Trophoblast cell (in vitro differentiated cells and primary cell): Measurements from ENCODE around the gene ZC3H14.

Experiments used
- DNase-seq, 2 donors: peaks; one replicate each; pipeline ENCODE4 v3.0.0-alpha.2; 2016
- H2AFZ ChIP-seq: 2 replicates; pipeline ENCODE4 v1.6.1; 2013; ENCODE audit warnings: low read length, moderate library complexity, mild to moderate bottlenecking; ENCODE audit not compliant: insufficient read depth, poor library complexity
- H2AK5ac ChIP-seq: 2 replicates; pipeline ENCODE4 v1.6.1; 2013; ENCODE audit warnings: mild to moderate bottlenecking, low read length
- H2BK120ac ChIP-seq: 2 replicates; pipeline ENCODE4 v1.6.1; 2013; ENCODE audit warnings: low read length, mild to moderate bottlenecking, moderate library complexity; ENCODE audit not compliant: insufficient read depth, poor library complexity
- H2BK12ac ChIP-seq: 2 replicates; pipeline ENCODE4 v1.6.1; 2013; ENCODE audit warnings: mild to moderate bottlenecking, low read length, moderate library complexity
- H2BK5ac ChIP-seq: 2 replicates; pipeline ENCODE4 v1.6.1; 2013; ENCODE audit warnings: low read length, low read depth, moderate library complexity, mild to moderate bottlenecking; ENCODE audit not compliant: poor library complexity
- H3K14ac ChIP-seq: 2 replicates; pipeline ENCODE4 v1.6.1; 2013; ENCODE audit warnings: mild to moderate bottlenecking, low read length
- H3K18ac ChIP-seq: 2 replicates; pipeline ENCODE4 v1.6.1; 2013; ENCODE audit warnings: mild to moderate bottlenecking, low read length
- H3K23ac ChIP-seq: 2 replicates; pipeline ENCODE4 v1.6.1; 2013; ENCODE audit warnings: low read length
- H3K27ac ChIP-seq: 2 replicates; pipeline ENCODE4 v1.5.1; 2013; ENCODE audit warnings: low read depth, mild to moderate bottlenecking, inconsistent platforms, low read length, moderate library complexity
- H3K27me3 ChIP-seq: 2 replicates; pipeline ENCODE4 v1.6.1; 2013; ENCODE audit warnings: inconsistent platforms, mild to moderate bottlenecking, low read length, moderate library complexity; ENCODE audit not compliant: insufficient read depth
- H3K36me3 ChIP-seq, 2 experiments: 1 replicate in 1 of 2; 2 replicates in 1 of 2; pipeline ENCODE4 v1.6.1; 2013; ENCODE audit warnings: low read length in 2 of 2, mild to moderate bottlenecking in 2 of 2, moderate library complexity in 1 of 2; ENCODE audit not compliant: insufficient read depth in 2 of 2, control insufficient read depth in 1 of 2
- H3K4ac ChIP-seq: 2 replicates; pipeline ENCODE4 v1.6.1; 2013; ENCODE audit warnings: low read depth, mild to moderate bottlenecking, low read length, moderate library complexity
- H3K4me1 ChIP-seq, 2 experiments: 1 replicate in 1 of 2; 2 replicates in 1 of 2; pipeline ENCODE4 v1.6.1; 2013; ENCODE audit warnings: low read length in 2 of 2, mild to moderate bottlenecking in 2 of 2, moderate library complexity in 1 of 2; ENCODE audit not compliant: insufficient read depth in 2 of 2, control insufficient read depth in 1 of 2
- H3K4me2 ChIP-seq: 2 replicates; pipeline ENCODE4 v1.6.1; 2013; ENCODE audit warnings: inconsistent platforms, mild to moderate bottlenecking, low read length, moderate library complexity
- H3K4me3 ChIP-seq: 2 replicates; pipeline ENCODE4 v1.5.1; 2013; ENCODE audit warnings: mild to moderate bottlenecking, low read depth, low read length, inconsistent platforms
- H3K79me1 ChIP-seq: one replicate; pipeline ENCODE4 v1.6.1; 2013; ENCODE audit warnings: low read length
- H3K79me2 ChIP-seq: 2 replicates; pipeline ENCODE4 v1.6.1; 2013; ENCODE audit warnings: low read length, mild to moderate bottlenecking; ENCODE audit not compliant: control insufficient read depth, insufficient read depth, poor library complexity
- H3K9ac ChIP-seq: 2 replicates; pipeline ENCODE4 v1.6.1; 2013; ENCODE audit warnings: mild to moderate bottlenecking, low read length
- H3K9me3 ChIP-seq: 2 replicates; pipeline ENCODE4 v1.6.1; 2013; ENCODE audit warnings: low read depth, mild to moderate bottlenecking, control low read depth, inconsistent platforms, low read length; ENCODE audit not compliant: insufficient read depth
- H4K12ac ChIP-seq: 2 replicates; pipeline ENCODE4 v1.6.1; 2013; ENCODE audit warnings: low read depth, mild to moderate bottlenecking, low read length, moderate library complexity
- H4K8ac ChIP-seq: 2 replicates; pipeline ENCODE4 v1.6.1; 2013; ENCODE audit warnings: low read depth, mild to moderate bottlenecking, low read length, moderate library complexity
- H4K91ac ChIP-seq: one replicate; pipeline ENCODE4 v1.6.1; 2013; ENCODE audit warnings: low read depth, mild to moderate bottlenecking, low read length, moderate library complexity
- WGBS: extraction: QIAGEN DNeasy Blood & Tissue Kit; methylation state at CpG from one replicate; pipeline ENCODE4 v1.1.7; 2013; ENCODE audit warnings: missing lambda C conversion rate; ENCODE audit not compliant: insufficient read length, insufficient coverage; ENCODE audit errors: extremely low coverage; 5-methylcytosine and 5-hydroxymethylcytosine counted together

The ZC3H14 gene

GRCh38 chr14:88553886-88554456, 8.9 kb upstream of the ZC3H14 start:
- Histone ChIP-seq H2BK5ac (peak overlapping the region; percentile 88), H3K18ac (peak overlapping the region; percentile 99), H3K4me2 (peak overlapping the region; percentile 57), H3K27ac (peak overlapping the region; percentile 99), H3K79me2 (peaks cover 5% of the 10 kb centered on the region), H2BK12ac (no peak overlapping the region), H3K27me3 (no peaks in the 10 kb centered on the region), H3K4ac (peak overlapping the region; percentile 72), H4K12ac (peak overlapping the region; percentile 97), H2BK120ac (peak overlapping the region; percentile 96), H3K23ac (no peak overlapping the region), H2AFZ (no peak overlapping the region), H3K9me3 (no peaks in the 10 kb centered on the region), H4K91ac (peak overlapping the region; percentile 98), H3K4me1 (peaks cover 6 to 7% of the 10 kb centered on the region in 2 experiments), H2AK5ac (peak overlapping the region; percentile 23), H3K36me3 (peaks cover 13 to 17% of the 10 kb centered on the region in 2 experiments), H4K8ac (peak overlapping the region; percentile 97), H3K14ac (peak overlapping the region; percentile 97), H3K79me1 (peaks cover 9% of the 10 kb centered on the region), H3K9ac (peak overlapping the region; percentile 85), H3K4me3 (peak overlapping the region; percentile 84)
- no peak for DNase-seq
- WGBS = no CpG with 5 or more reads among the region's 19 CpGs

GRCh38 chr14:88554457-88555286, 8.2 kb upstream of the ZC3H14 start, which contains the start of gene PTPN21:
TSS of gene PTPN21 (minus strand) at chr14:88555007. CDS start at chr14:88550417, 4,590 bp downstream.
- peak within 1 kb of the TSS; percentile 72 for H3K4ac ChIP-seq
- peak within 1 kb of the TSS; percentile 99 for H3K27ac ChIP-seq
- peak within 1 kb of the TSS; percentile 88 for H2BK5ac ChIP-seq
- peak within 1 kb of the TSS; percentile 97 for H4K12ac ChIP-seq
- peak within 1 kb of the TSS; percentile 85 for H3K9ac ChIP-seq
- H3K4me3 ChIP-seq = peak within 1 kb of the TSS; percentile 84
- H3K4me1 ChIP-seq = peaks cover 6 to 7% of the 10 kb centered on the region in 2 experiments
- H3K4me2 ChIP-seq = peak within 1 kb of the TSS; percentile 57
- H3K79me2 ChIP-seq = peaks cover 5% of the 10 kb centered on the region
- DNase-seq = peak; percentile 68 to 79
- peak within 1 kb of the TSS; percentile 88 for H2AFZ ChIP-seq
- H3K27me3 ChIP-seq = no peaks in the 10 kb centered on the region
- H2BK120ac ChIP-seq = peak within 1 kb of the TSS; percentile 96
- H4K91ac ChIP-seq = peak within 1 kb of the TSS; percentile 98
- no CpG with 5 or more reads among the region's 103 CpGs for WGBS
- peaks cover 9% of the 10 kb centered on the region for H3K79me1 ChIP-seq
- peak within 1 kb of the TSS; percentile 97 for H3K14ac ChIP-seq
- H3K18ac ChIP-seq = peak within 1 kb of the TSS; percentile 99
- H2AK5ac ChIP-seq = peak within 1 kb of the TSS; percentile 23
- H2BK12ac ChIP-seq = no peak within 1 kb of the TSS
- H3K23ac ChIP-seq = no peak within 1 kb of the TSS
- H4K8ac ChIP-seq = peak within 1 kb of the TSS; percentile 97
- H3K36me3 ChIP-seq = peaks cover 8 to 11% of the 10 kb centered on the region in 2 experiments
- H3K9me3 ChIP-seq = no peaks in the 10 kb centered on the region

- no peak overlapping the region for H4K8ac ChIP-seq
- no peak overlapping the region for H3K18ac ChIP-seq
- no peak overlapping the region for H3K4me3 ChIP-seq
- H3K9me3 ChIP-seq = no peaks in the 10 kb centered on the region
- no peak overlapping the region for H3K4me2 ChIP-seq
- H3K14ac ChIP-seq = no peak overlapping the region
- no peak overlapping the region for H3K9ac ChIP-seq
- peaks cover 0 to 3% of the 10 kb centered on the region in 2 experiments for H3K36me3 ChIP-seq
- no peaks in the 10 kb centered on the region for H3K27me3 ChIP-seq
- H3K4me1 ChIP-seq = peaks cover 5 to 6% of the 10 kb centered on the region in 2 experiments
- no peak for DNase-seq
- no peak overlapping the region for H2AK5ac ChIP-seq
- no peak overlapping the region for H2BK120ac ChIP-seq
- H2BK5ac ChIP-seq = no peak overlapping the region
- no CpG with 5 or more reads among the region's 3 CpGs for WGBS
- H2AFZ ChIP-seq = no peak overlapping the region
- H4K12ac ChIP-seq = no peak overlapping the region
- no peak overlapping the region for H3K27ac ChIP-seq
- H3K79me1 ChIP-seq = peaks cover 9% of the 10 kb centered on the region
- H3K23ac ChIP-seq = no peak overlapping the region
- no peak overlapping the region for H4K91ac ChIP-seq
- H3K79me2 ChIP-seq = peaks cover 3% of the 10 kb centered on the region
- H3K4ac ChIP-seq = no peak overlapping the region
- no peak overlapping the region for H2BK12ac ChIP-seq
Observed at GRCh38 chr14:88556581-88556980, 6.3 kb upstream of the ZC3H14 start.

GRCh38 chr14:88559852-88560251, 3.0 kb upstream of the ZC3H14 start:
- no peak overlapping the region for H3K18ac ChIP-seq
- no peak overlapping the region for H2AK5ac ChIP-seq
- no peak overlapping the region for H2BK5ac ChIP-seq
- no peak overlapping the region for H3K14ac ChIP-seq
- H2BK120ac ChIP-seq = no peak overlapping the region
- peaks cover 4% of the 10 kb centered on the region for H3K79me1 ChIP-seq
- H3K27ac ChIP-seq = no peak overlapping the region
- H3K4ac ChIP-seq = no peak overlapping the region
- no peaks in the 10 kb centered on the region for H3K9me3 ChIP-seq
- no peaks in the 10 kb centered on the region for H3K36me3 ChIP-seq
- no peak overlapping the region for H4K91ac ChIP-seq
- H3K4me1 ChIP-seq = peaks cover 0 to 3% of the 10 kb centered on the region in 2 experiments
- no peak overlapping the region for H3K9ac ChIP-seq
- H3K4me2 ChIP-seq = no peak overlapping the region
- H3K4me3 ChIP-seq = no peak overlapping the region
- no peaks in the 10 kb centered on the region for H3K27me3 ChIP-seq
- no peak overlapping the region for H2BK12ac ChIP-seq
- H4K8ac ChIP-seq = no peak overlapping the region
- no CpG with 5 or more reads among the region's 1 CpG for whole genome bisulfite sequencing
- no peak overlapping the region for H3K23ac ChIP-seq
- H3K79me2 ChIP-seq = peaks cover 7% of the 10 kb centered on the region
- peak in 1 of 2 donors; percentile 56 for DNase-seq
- no peak overlapping the region for H2AFZ ChIP-seq
- no peak overlapping the region for H4K12ac ChIP-seq
